Lower leg skin (tissue), 4 donors: Measurements from ENCODE around the gene KMT2E. TPM values are rescaled to one million over a fixed set of nuclear protein-coding genes. Genes with fewer than 3 reads are reported as not detected.

Experiments
- DNase-seq, 2 donors: peaks; one replicate each; pipeline ENCODE4 v3.0.0-alpha.2; 2019; ENCODE audit warnings: low spot score in 2 of 2
- H3K4me3 ChIP-seq: fragments of 200-600 bp; sonication (generic); 2 replicates; pipeline ENCODE4 v1.5.1; 2017; ENCODE audit warnings: mild to moderate bottlenecking, low read depth; ENCODE audit not compliant: poor library complexity, severe bottlenecking
- POLR2A ChIP-seq, 2 donors: fragments of 450-650 bp; IDR thresholded peaks; one replicate each; pipeline ENCODE4 v1.6.1; 2016 to 2017; ENCODE audit warnings: antibody characterized with exemption in 2 of 2, mild to moderate bottlenecking in 1 of 2, moderate library complexity in 1 of 2
- WGBS, 2 donors: methylation state at CpG; one replicate each; pipeline ENCODE4 v1.1.5; 2018; 5-methylcytosine and 5-hydroxymethylcytosine counted together
- intact Hi-C: fragments of 100-400 bp; cut with DNase I; formaldehyde crosslinking; loops from one replicate; pipeline ENCODE4 v1.15.0; 2023; ENCODE audit warnings: low total_unique reads
- total RNA-seq, 4 donors: library from RNA; depleted of rRNA; stranded (reverse); fragments of >200 nt; gene quantifications; one replicate each; pipeline ENCODE4 v1.1.0, GENCODE V29; 2016
- TF ChIP-seq, protein P1 (sequence below), 3 donors: fragments of 450-650 bp; IDR thresholded peaks; one replicate each; pipeline ENCODE4 v1.5.1; 2016; ENCODE audit warnings: antibody characterized with exemption in 3 of 3, mild to moderate bottlenecking in 3 of 3, moderate library complexity in 2 of 3

KMT2E gene
- total RNA-seq, 4 donors from 2014 or later = 86.4 to 130 (median 114) TPM

DNA sequence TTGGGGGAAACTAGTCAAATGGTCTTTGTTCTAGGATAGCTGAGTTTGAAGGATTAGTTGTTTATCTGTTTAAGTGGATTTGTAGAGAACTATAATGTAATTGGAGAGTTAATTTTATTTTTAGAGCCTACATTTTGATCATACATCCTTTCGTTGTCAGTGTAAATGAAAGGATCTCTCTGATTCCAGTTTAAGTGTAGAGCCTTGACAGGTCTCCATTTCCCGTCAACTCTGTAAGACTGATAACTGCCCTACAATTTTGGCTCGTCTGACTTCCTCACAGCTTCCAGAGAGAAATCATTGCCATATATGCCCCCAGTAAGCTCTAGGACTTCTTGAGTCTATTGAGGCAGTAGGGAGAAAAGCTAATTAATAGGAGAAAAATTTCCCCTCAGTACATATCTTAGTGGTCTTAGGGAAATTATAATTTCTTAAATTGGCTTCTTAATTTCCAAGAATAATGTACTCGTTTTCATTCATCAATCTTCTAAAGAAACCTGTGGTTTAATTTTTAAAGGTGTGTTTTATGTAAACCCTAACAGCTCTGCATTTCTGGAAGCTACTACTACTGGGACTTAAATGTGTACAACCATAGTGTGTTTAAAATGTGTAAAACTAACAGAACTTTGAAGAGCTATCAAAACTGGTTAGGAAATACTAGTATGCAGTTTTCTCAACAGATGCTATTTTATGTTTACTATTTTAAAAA is 3.8 kb downstream of the KMT2E start:
- 5 to 6% methylated on average over 4 of the region's 4 CpGs for WGBS, 2 donors
- intact Hi-C loops = no loop called here
- DNase-seq = no peak
- no peak overlapping the region for H3K4me3 ChIP-seq
- TF ChIP-seq POLR2A (IDR thresholded peaks at IDR 0.05) = no peak
- TF ChIP-seq, protein P1, sequence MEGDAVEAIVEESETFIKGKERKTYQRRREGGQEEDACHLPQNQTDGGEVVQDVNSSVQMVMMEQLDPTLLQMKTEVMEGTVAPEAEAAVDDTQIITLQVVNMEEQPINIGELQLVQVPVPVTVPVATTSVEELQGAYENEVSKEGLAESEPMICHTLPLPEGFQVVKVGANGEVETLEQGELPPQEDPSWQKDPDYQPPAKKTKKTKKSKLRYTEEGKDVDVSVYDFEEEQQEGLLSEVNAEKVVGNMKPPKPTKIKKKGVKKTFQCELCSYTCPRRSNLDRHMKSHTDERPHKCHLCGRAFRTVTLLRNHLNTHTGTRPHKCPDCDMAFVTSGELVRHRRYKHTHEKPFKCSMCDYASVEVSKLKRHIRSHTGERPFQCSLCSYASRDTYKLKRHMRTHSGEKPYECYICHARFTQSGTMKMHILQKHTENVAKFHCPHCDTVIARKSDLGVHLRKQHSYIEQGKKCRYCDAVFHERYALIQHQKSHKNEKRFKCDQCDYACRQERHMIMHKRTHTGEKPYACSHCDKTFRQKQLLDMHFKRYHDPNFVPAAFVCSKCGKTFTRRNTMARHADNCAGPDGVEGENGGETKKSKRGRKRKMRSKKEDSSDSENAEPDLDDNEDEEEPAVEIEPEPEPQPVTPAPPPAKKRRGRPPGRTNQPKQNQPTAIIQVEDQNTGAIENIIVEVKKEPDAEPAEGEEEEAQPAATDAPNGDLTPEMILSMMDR (IDR thresholded peaks at IDR 0.05) = no peak

DNA sequence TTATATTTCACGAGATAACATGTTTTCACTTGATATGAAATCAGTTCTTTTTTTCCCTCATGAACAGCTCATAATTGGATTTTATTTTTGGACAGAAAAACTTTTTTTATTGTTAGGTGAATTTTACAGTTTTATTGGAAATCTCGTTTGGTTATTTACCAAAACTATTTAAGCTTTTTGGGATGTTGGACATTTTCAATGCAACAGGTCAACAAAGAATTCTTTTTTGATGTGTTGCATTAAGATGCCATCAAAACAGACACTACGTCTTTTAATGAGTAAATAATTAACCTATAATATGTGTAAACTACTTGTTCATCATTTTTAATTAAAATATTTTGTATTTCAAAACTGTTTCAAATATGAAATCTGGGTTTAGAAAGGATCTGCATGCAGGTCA is 5.3 kb downstream of the KMT2E start:
- intact Hi-C loops = no loop called here

DNA sequence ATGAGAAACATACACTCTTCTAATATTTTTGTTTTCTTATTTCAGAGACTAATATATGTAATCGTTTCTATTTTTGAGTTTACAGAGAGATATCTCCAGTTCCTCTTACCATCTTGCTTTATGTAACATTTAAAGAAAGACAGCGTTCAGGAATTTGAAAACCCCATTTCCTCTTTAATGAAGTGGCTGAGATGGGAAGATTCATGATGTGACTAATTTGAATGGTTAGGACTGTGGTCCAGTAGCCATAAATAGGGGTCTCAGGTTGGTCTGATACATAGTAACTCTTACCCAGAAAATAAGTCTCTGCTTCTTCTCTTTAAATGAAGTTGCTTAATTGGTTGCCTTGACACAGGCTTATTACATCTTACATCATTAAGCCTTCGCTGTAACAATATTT is 6.9 kb downstream of the KMT2E start:
- intact Hi-C loops = no loop called here
- no peak for DNase-seq
- H3K4me3 ChIP-seq = no peak overlapping the region
- WGBS, 2 donors = 44 to 50% methylated on average over 3 of the region's 3 CpGs
- TF ChIP-seq, protein P1 (IDR thresholded peaks at IDR 0.05) = no peak
- TF ChIP-seq POLR2A (IDR thresholded peaks at IDR 0.05) = no peak

More for the DNA sequence above, 5.3 kb downstream of the KMT2E start:
- TF ChIP-seq POLR2A (IDR thresholded peaks at IDR 0.05) = no peak
- TF ChIP-seq, protein P1 (IDR thresholded peaks at IDR 0.05) = no peak
- DNase-seq = no peak
- no peak overlapping the region for H3K4me3 ChIP-seq
- 29 to 37% methylated on average over 3 of the region's 3 CpGs for WGBS, 2 donors

DNA sequence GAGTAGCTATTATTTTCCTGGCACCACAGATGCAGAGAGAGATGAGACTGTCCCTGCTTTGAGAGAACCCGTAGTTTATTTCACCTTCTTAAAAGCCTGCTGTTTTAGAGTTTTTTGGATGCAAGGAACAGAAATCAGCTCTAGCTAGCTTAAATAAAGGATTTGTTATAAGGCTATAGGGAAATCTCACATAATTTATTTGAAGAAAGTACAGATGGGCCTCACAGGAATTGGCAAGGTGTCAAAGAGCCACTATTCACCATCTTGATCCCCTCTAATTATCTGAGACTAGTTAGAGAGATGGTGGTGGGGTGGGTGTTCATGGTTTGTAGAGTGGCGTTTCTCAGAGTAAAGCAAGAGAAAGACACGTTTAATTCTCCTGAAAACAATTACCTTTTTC is 7.3 kb downstream of the KMT2E start:
- 41 to 48% methylated on average over 3 of the region's 3 CpGs for WGBS, 2 donors
- H3K4me3 ChIP-seq = no peak overlapping the region
- TF ChIP-seq, protein P1 (IDR thresholded peaks at IDR 0.05) = no peak
- TF ChIP-seq POLR2A (IDR thresholded peaks at IDR 0.05) = no peak
- intact Hi-C loops = no loop called here
- no peak for DNase-seq

DNA sequence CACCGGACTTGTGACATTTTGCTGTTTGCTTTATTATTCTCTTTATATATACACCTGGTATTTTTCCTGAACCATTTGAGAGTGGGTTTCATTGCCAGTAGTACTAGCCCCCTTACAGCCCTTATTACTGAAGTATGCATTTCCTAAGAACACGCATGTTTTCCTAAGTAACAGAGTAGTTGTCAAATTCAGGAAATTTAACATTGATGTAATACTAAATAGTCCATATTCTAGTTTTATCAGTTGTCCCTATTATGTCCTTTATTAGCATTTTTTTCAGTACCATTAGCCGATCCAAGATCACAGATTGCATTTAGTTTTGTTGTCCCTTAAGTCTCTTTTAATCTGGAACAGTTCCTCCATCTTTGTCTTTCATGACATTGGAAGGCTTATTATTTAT is 8.0 kb downstream of the KMT2E start:
- 58 to 86% methylated on average over 3 of the region's 3 CpGs for WGBS, 2 donors
- H3K4me3 ChIP-seq = no peak overlapping the region
- DNase-seq = no peak
- TF ChIP-seq, protein P1 (IDR thresholded peaks at IDR 0.05) = no peak
- no peak for TF ChIP-seq POLR2A (IDR thresholded peaks at IDR 0.05)
- intact Hi-C loops = no loop called here

DNA sequence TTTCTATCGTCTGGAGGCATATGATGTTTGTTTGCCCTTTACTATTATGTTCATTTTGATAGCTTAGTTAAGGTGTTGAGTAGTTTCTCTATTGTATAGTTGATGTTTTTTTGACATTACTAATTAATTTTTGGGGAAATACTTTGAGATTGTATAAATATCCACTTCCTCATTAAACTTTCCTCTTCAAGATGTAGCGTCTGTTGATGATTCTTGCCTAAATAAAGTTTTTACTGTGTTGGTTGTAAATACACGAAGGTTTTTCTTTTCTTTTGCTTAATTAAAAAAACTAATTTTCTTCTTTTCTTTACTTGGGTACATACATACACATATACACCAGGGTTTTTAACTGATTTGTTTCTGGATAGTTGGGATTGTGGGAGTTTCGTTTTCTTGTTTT is 8.5 kb downstream of the KMT2E start:
- no peak for DNase-seq
- intact Hi-C loops = no loop called here
- 69 to 74% methylated on average over 4 of the region's 4 CpGs for WGBS, 2 donors
- TF ChIP-seq POLR2A (IDR thresholded peaks at IDR 0.05) = no peak
- TF ChIP-seq, protein P1 (IDR thresholded peaks at IDR 0.05) = no peak
- no peak overlapping the region for H3K4me3 ChIP-seq
